CD4-positive, CD25-positive, alpha-beta regulatory T cell (primary cell): ENCODE measurements around the gene WDR88. TPM values are rescaled to one million over a fixed set of nuclear protein-coding genes. Genes with fewer than 3 reads are reported as not detected.

Experiments used
- ATAC-seq, 2 donors: fragments of 150-1000 bp; cut with Tn5 transposase; one replicate each; pipeline ENCODE4 v1.10.0; 2021; ENCODE audit warnings: low read depth in 2 of 2, moderate number of reproducible peaks in 2 of 2, moderate library complexity in 1 of 2
- DNase-seq, 3 donors: peaks; one replicate each; pipeline versions ENCODE4 v3.0.0 to v3.0.0-alpha.2; 2012 to 2022; ENCODE audit warnings: mixed read lengths in 1 of 3
- H3K27ac ChIP-seq: one replicate; pipeline ENCODE4 v1.7.0; 2013; ENCODE audit warnings: mild to moderate bottlenecking, low read length; ENCODE audit not compliant: insufficient read depth, poor library complexity, severe bottlenecking
- H3K27me3 ChIP-seq: one replicate; pipeline ENCODE4 v1.7.0; 2013; ENCODE audit warnings: low read length; ENCODE audit not compliant: control insufficient read depth, insufficient read depth
- H3K36me3 ChIP-seq: one replicate; pipeline ENCODE4 v1.7.0; 2013; ENCODE audit warnings: mild to moderate bottlenecking, low read length, moderate library complexity; ENCODE audit not compliant: control insufficient read depth, insufficient read depth
- H3K4me1 ChIP-seq: 2 replicates; pipeline ENCODE4 v1.7.0; 2013; ENCODE audit warnings: mild to moderate bottlenecking, low read length; ENCODE audit not compliant: insufficient read depth, control insufficient read depth, poor library complexity, severe bottlenecking
- H3K4me3 ChIP-seq: one replicate; pipeline ENCODE4 v1.7.0; 2013; ENCODE audit warnings: low read depth, mild to moderate bottlenecking, low read length, moderate library complexity
- H3K9me3 ChIP-seq, 2 experiments: 1 replicate in 1 of 2; 2 replicates in 1 of 2; pipeline ENCODE4 v1.7.0; 2013; ENCODE audit warnings: low read length in 2 of 2, mild to moderate bottlenecking in 1 of 2, moderate library complexity in 1 of 2; ENCODE audit not compliant: control insufficient read depth in 2 of 2
- H3K27ac Mint-ChIP-seq, 3 donors: one replicate each; pipeline ENCODE4 v1.8.0; 2020 to 2022; ENCODE audit warnings: mild to moderate bottlenecking in 3 of 3, mixed read lengths in 3 of 3, moderate library complexity in 2 of 3
- H3K27me3 Mint-ChIP-seq: one replicate; pipeline ENCODE4 v1.8.0; 2022; ENCODE audit warnings: mild to moderate bottlenecking, mixed read lengths
- H3K36me3 Mint-ChIP-seq: one replicate; pipeline ENCODE4 v1.8.0; 2020; ENCODE audit warnings: mixed read lengths
- H3K4me1 Mint-ChIP-seq, 4 donors: one replicate each; pipeline ENCODE4 v1.8.0; 2020 to 2022; ENCODE audit warnings: mixed read lengths in 4 of 4, mild to moderate bottlenecking in 1 of 4
- H3K4me3 Mint-ChIP-seq, 4 donors: one replicate each; pipeline ENCODE4 v1.8.0; 2020 to 2022; ENCODE audit warnings: mild to moderate bottlenecking in 4 of 4, mixed read lengths in 4 of 4, moderate library complexity in 3 of 4
- H3K9me3 Mint-ChIP-seq, 7 donors: one replicate each; pipeline ENCODE4 v1.8.0; 2020 to 2022; ENCODE audit warnings: mixed read lengths in 7 of 7, mild to moderate bottlenecking in 3 of 7, moderate library complexity in 2 of 7
- polyA plus RNA-seq, 4 donors: library from polyadenylated mRNA; unstranded; fragments of 300-500 nt; fragmentation: Illumina TruSeq; gene quantifications; one replicate each; pipeline ENCODE4 v1.2.3, GENCODE V29; 2021
- total RNA-seq: library from RNA; stranded (reverse); gene quantifications from one replicate; pipeline ENCODE4 v1.2.3, GENCODE V29; 2022

The WDR88 gene
- not detected for total RNA-seq
- polyA plus RNA-seq: under 1 TPM in 2 of 4 donors, not detected in 2; 0.09 to 0.24 TPM

DNA sequence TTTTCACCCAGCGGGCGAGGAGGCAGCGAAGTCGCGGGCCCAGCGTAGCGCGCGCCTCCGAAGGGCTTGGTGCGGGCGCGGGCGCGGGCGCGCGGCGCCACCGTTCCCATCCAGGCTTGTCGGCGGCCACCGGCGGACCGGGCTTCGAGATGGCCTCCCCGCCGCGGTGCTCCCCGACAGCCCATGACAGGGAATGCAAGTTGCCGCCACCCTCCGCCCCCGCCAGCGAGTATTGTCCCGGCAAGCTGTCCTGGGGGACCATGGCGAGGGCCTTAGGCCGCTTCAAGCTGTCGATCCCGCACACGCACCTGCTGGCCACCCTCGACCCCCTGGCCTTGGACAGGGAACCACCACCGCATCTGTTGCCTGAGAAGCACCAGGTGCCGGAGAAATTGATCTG lies at the start of gene WDR88:
Gene WDR88 (plus strand): TSS at position 94 of the 400 bp plus-strand sequence. CDS start 56 bp downstream, at position 150.
- no peak within 1 kb of the TSS for H3K4me3 ChIP-seq
- no peak within 1 kb of the TSS for H3K27ac ChIP-seq
- Mint-ChIP-seq H3K27ac (peak within 1 kb of the TSS in 1 of 3 donors; percentile 56), H3K27me3 (no peaks in the 10 kb centered on the region), H3K4me3 (no peak within 1 kb of the TSS), H3K36me3 (peaks cover 12% of the 10 kb centered on the region), H3K9me3 (no peaks in the 10 kb centered on the region), H3K4me1 (peaks cover 0 to 7% (median 2%) of the 10 kb centered on the region in 4 donors)
- H3K36me3 ChIP-seq: peaks cover 19% of the 10 kb centered on the region
- peaks cover 4% of the 10 kb centered on the region for H3K4me1 ChIP-seq
- H3K27me3 ChIP-seq: no peaks in the 10 kb centered on the region
- ATAC-seq (no peak), DNase-seq (no peak)
- H3K9me3 ChIP-seq: no peaks in the 10 kb centered on the region

GRCh38 chr19:33085570-33086128 lies 46.3 kb upstream of the WDR88 start:
- peaks cover 19% of the 10 kb centered on the region for H3K36me3 Mint-ChIP-seq
- Histone ChIP-seq H3K27ac (no peak overlapping the region), H3K9me3 (no peaks in the 10 kb centered on the region), H3K36me3 (peaks cover 27% of the 10 kb centered on the region), H3K4me1 (peaks cover 18% of the 10 kb centered on the region), H3K4me3 (no peak overlapping the region), H3K27me3 (no peaks in the 10 kb centered on the region)
- no peak overlapping the region for H3K27ac Mint-ChIP-seq
- H3K27me3 Mint-ChIP-seq: no peaks in the 10 kb centered on the region
- peaks cover 11 to 33% (median 22%) of the 10 kb centered on the region in 4 donors for H3K4me1 Mint-ChIP-seq
- H3K9me3 Mint-ChIP-seq: no peaks in the 10 kb centered on the region
- DNase-seq (no peak), ATAC-seq (no peak)
- peak overlapping the region in 1 of 4 donors; percentile 39 for H3K4me3 Mint-ChIP-seq

- Histone ChIP-seq H3K36me3 (peaks cover 38% of the 10 kb centered on the region), H3K4me1 (peaks cover 7% of the 10 kb centered on the region), H3K27me3 (no peaks in the 10 kb centered on the region), H3K9me3 (no peaks in the 10 kb centered on the region), H3K27ac (no peak overlapping the region), H3K4me3 (no peak overlapping the region)
- peaks cover 23% of the 10 kb centered on the region for H3K36me3 Mint-ChIP-seq
- ATAC-seq (no peak), DNase-seq (no peak)
- H3K4me3 Mint-ChIP-seq: no peak overlapping the region
- no peaks in the 10 kb centered on the region for H3K27me3 Mint-ChIP-seq
- H3K9me3 Mint-ChIP-seq: no peaks in the 10 kb centered on the region
- no peak overlapping the region for H3K27ac Mint-ChIP-seq
- H3K4me1 Mint-ChIP-seq: peaks cover 2 to 20% (median 11%) of the 10 kb centered on the region in 4 donors
Measured at GRCh38 chr19:33086955-33087354, 45.0 kb upstream of the WDR88 start.

DNA sequence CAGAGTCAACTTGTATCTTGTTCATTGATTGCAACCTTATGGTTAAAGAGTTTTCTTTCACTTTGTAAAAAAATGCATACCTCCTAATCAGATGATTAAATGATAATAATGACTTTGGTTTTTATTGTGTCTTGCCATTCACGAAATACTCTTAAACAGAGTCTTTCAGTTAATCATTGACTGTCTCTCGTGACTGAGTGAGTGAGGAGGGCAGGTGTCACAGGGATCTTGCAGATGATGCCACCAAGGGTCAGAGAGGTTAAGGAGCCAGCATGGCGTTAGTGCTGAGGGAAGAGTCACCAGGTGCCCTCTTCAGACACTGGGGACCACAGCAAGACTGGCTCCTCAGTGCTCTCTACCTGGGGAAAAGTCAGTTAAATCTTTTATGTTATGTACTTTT lies 42.9 kb upstream of the WDR88 start:
- peaks cover 56% of the 10 kb centered on the region for H3K36me3 ChIP-seq
- ATAC-seq: no peak
- H3K27ac Mint-ChIP-seq: no peak overlapping the region

GRCh38 chr19:33090179-33090578 lies 41.7 kb upstream of the WDR88 start:
- H3K36me3 Mint-ChIP-seq: peaks cover 35% of the 10 kb centered on the region
- H3K4me1 ChIP-seq: no peaks in the 10 kb centered on the region
- DNase-seq: no peak
- no peaks in the 10 kb centered on the region for H3K27me3 ChIP-seq
- H3K27me3 Mint-ChIP-seq: no peaks in the 10 kb centered on the region
- H3K4me3 ChIP-seq: no peak overlapping the region
- H3K27ac Mint-ChIP-seq: peak overlapping the region in 1 of 3 donors; percentile 47
- peaks cover 2 to 5% (median 5%) of the 10 kb centered on the region in 4 donors for H3K4me1 Mint-ChIP-seq
- peaks cover 61% of the 10 kb centered on the region for H3K36me3 ChIP-seq
- ATAC-seq: no peak
- H3K27ac ChIP-seq: no peak overlapping the region
- no peaks in the 10 kb centered on the region for H3K9me3 Mint-ChIP-seq
- H3K4me3 Mint-ChIP-seq: no peak overlapping the region
- H3K9me3 ChIP-seq: no peaks in the 10 kb centered on the region

More for the DNA sequence above, 42.9 kb upstream of the WDR88 start:
- no peaks in the 10 kb centered on the region for H3K9me3 Mint-ChIP-seq
- Histone ChIP-seq H3K4me1 (no peaks in the 10 kb centered on the region), H3K9me3 (no peaks in the 10 kb centered on the region), H3K27ac (no peak overlapping the region), H3K27me3 (no peaks in the 10 kb centered on the region), H3K4me3 (no peak overlapping the region)
- H3K4me1 Mint-ChIP-seq: peaks cover 2 to 14% (median 7%) of the 10 kb centered on the region in 4 donors
- no peak for DNase-seq
- H3K36me3 Mint-ChIP-seq: peaks cover 31% of the 10 kb centered on the region
- H3K27me3 Mint-ChIP-seq: no peaks in the 10 kb centered on the region
- no peak overlapping the region for H3K4me3 Mint-ChIP-seq

DNA sequence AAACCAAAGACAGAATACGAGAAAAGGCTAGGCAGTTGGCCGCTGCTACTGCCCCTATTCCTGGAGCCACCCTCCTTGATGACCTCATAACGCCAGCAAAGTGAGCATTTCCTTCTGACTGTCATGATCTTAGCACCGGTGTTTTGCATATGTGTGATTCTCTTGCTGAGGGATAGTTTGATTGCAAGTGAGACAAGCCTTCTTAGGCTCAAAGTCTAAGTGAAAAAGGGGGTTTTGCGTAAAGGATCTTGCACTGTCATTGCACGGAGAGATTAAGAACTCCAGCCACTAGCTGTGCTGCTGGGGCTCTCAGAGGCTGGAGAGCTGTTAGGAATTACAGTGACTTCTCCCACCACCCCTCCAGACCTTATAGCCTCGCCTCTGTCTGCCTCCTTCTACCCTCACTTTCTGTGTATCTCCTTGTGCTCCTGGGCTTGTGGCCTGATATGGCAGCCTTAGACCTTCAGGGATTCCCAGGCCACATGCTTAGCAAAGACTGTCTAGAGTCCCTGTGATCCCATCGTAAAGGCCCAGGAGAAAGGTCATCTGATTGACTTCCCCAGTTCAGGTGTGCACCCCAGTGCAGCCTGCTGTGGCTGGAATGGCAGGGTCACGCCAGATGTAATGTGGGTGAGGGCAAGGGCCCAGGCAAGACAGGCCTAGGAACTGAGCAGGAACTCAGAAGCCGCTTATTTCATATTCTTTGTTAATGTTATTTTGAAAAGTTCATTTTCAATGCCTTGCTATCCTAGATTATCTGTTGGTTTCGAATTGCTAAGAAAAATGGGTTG lies 38.3 kb upstream of the WDR88 start:
- ATAC-seq: no peak
- Histone ChIP-seq H3K9me3 (no peaks in the 10 kb centered on the region), H3K36me3 (peaks cover 82% of the 10 kb centered on the region), H3K4me3 (no peak overlapping the region), H3K27me3 (no peaks in the 10 kb centered on the region), H3K27ac (no peak overlapping the region), H3K4me1 (no peaks in the 10 kb centered on the region)
- peaks cover 3 to 8% (median 5%) of the 10 kb centered on the region in 4 donors for H3K4me1 Mint-ChIP-seq
- no peaks in the 10 kb centered on the region for H3K27me3 Mint-ChIP-seq
- peaks cover 52% of the 10 kb centered on the region for H3K36me3 Mint-ChIP-seq
- no peak overlapping the region for H3K27ac Mint-ChIP-seq
- H3K9me3 Mint-ChIP-seq: no peaks in the 10 kb centered on the region
- no peak overlapping the region for H3K4me3 Mint-ChIP-seq
- DNase-seq: no peak

DNA sequence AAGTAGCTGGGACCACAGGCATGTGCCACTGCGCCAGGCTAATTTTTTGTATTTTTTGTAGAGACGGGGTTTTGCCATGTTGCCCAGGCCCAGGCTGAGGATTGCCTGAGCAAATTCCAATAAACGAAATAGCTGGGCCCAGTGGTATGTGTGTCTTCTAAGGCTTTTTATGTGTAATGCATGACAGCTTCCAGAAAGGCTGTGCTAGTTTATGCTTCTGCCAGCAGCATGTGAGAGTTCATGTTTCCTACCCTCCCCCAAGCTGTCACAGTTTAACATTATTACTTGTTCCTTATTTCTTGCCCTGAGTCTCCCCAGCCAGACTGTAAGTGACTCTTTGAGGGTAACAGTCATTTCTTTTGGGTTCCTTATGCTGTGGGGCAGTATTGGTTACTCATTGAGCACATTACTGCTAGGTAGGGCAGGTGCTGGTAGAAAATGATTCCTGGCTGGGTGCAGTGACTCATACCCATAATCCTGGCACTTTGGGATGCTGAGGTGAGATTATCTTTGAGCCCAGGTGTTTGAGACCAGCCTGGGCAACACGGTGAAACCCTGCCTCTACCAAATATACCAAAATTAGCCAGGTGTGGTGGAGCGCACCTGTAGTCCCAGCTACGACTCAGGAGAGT lies 37.4 kb upstream of the WDR88 start:
- H3K4me1 Mint-ChIP-seq: peaks cover 3 to 5% (median 5%) of the 10 kb centered on the region in 4 donors
- H3K9me3 Mint-ChIP-seq: no peaks in the 10 kb centered on the region
- ATAC-seq (no peak), DNase-seq (no peak)
- H3K4me1 ChIP-seq: no peaks in the 10 kb centered on the region
- H3K36me3 Mint-ChIP-seq: peaks cover 50% of the 10 kb centered on the region
- H3K9me3 ChIP-seq: no peaks in the 10 kb centered on the region
- no peaks in the 10 kb centered on the region for H3K27me3 ChIP-seq
- H3K27me3 Mint-ChIP-seq: no peaks in the 10 kb centered on the region
- peaks cover 77% of the 10 kb centered on the region for H3K36me3 ChIP-seq
- no peak overlapping the region for H3K27ac ChIP-seq
- no peak overlapping the region for H3K4me3 Mint-ChIP-seq
- no peak overlapping the region for H3K4me3 ChIP-seq
- no peak overlapping the region for H3K27ac Mint-ChIP-seq
